ENCODE results near the gene FSTL4.

DNA sequence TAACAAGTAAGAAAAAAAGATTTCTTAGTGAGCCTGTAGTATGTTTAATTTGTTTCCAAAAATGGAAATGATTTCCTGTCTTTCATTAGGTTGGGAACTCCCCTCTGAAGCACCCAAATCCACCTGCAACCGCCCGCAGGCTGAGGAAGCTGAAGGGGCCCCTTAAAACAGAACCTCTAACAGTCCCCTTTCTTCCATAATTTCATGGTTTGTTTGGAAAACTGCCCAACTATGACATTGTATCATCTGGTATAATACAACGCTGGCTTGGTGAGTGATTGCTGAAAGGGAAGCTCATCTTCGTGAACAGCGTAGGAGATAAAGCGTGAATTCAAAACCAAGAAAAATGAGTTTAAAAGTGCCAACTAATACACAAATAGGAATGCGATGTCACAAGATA, 215.5 kb downstream of the FSTL4 start:
- TF ChIP-seq CTCF (IDR thresholded peaks at IDR 0.05) (no peak), POLR2A (IDR thresholded peaks at IDR 0.05) (no peak)

Data from uterus (tissue), 2 donors.